ENCODE results near the gene CYTIP. TPM values are rescaled to one million over a fixed set of nuclear protein-coding genes. Genes with fewer than 3 reads are reported as not detected.
A peak's percentile ranks its signal among the peaks of the same experiment; 100 is the strongest.

The CYTIP gene
- total RNA-seq = 1 to 10 TPM in 8 of 9 donors, under 1 TPM in 1; 0.72 to 6.7 (median 3.3) TPM
- polyA plus RNA-seq = 1 to 10 TPM in 2 of 3 donors, under 1 TPM in 1; 0.94 to 3.9 (median 2.5) TPM
- long read RNA-seq, donor 1, partial matches to known transcripts = 0 of 2 reads
- long read RNA-seq, donor 1, other reads (novel, unspliced or antisense) = 0 of 2 reads
- long read RNA-seq, donor 2 = 0 reads
- long read RNA-seq, donor 3 = 0 reads
- long read RNA-seq, donor 4, partial matches to known transcripts = 0 of 4 reads
- long read RNA-seq, donor 4, other reads (novel, unspliced or antisense) = 0 of 4 reads
- long read RNA-seq, donor 5, transcript CYTIP-201 (8 exons, 2,260 nt) = major isoform, 6 of 7 reads
- long read RNA-seq, donor 5, partial matches to known transcripts = 0 of 7 reads
- long read RNA-seq, donor 5, other reads (novel, unspliced or antisense) = 1 of 7 reads
- long read RNA-seq, donor 6, partial matches to known transcripts = 0 of 3 reads
- long read RNA-seq, donor 6, other reads (novel, unspliced or antisense) = 1 of 3 reads
- long read RNA-seq, donor 7 = 0 reads
- long read RNA-seq, donor 8 = 0 reads
- long read RNA-seq, donor 9 = 0 reads
- long read RNA-seq, donor 10 = 0 reads

DNA sequence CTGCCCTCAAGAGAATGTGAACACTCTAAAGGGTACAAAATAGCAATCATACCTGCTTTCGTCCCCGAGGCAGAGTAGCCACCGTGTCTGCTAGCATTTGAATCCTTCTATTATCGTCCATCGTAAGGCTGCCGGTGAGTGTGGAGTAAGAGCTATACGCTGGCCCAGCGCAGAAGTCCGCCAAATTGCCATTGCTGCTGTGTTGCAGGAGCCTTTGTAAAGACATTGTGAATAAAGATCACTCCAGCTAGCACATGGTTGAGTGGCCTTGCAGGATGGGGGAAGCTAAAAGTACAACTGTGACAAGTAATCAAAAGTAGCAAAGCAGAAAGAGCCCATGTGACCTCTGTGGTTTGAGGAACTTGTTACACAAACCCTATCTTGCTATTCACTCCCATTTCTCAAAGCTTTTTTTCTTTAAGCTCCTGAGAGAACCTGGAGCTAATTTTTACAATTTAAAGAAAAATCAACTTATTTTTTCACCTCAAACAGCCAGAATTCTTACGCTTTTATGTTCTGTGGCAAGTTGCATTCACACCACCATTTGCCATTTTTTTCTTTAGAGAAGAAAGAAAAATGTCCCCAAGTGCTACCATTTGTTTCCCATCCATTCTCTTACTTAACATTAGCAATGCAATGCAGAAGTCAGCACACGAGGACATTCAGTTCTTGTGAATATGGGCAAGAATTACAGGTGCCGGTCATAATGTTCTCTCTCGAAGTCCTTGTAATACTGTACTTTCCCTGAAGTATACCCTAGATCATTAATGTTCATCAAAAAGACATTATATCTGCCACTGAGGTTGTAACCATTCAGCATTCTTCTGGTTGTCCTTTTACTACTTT, at the start of gene CYTIP:
CYTIP (minus strand) TSS at position 295 of the 846 bp plus-strand sequence; CDS start at position 226, 69 bp downstream.
- H3K27me3 ChIP-seq = no peaks in the 10 kb centered on the region
- intact Hi-C loops (cut with DNase I) = no loop called here
- H3K9me3 ChIP-seq (replicated peaks in 1 of 3) = no peaks in the 10 kb centered on the region
- peak; percentile 19 to 52 (median 27) for DNase-seq
- no peaks in the 10 kb centered on the region for H3K36me3 ChIP-seq (replicated peaks in 1 of 2)
- H3K27ac ChIP-seq = peak within 1 kb of the TSS in 3 of 5 donors; percentile 13 to 64 (median 39)
- WGBS, 4 donors = 71 to 78% (median 76%) methylated on average over 13 of the region's 13 CpGs
- no peaks in the 10 kb centered on the region for H3K4me1 ChIP-seq (replicated peaks in 1 of 2)
- peak within 1 kb of the TSS in 1 of 4 donors; percentile 28 for H3K4me3 ChIP-seq
- TF ChIP-seq CTCF (IDR thresholded peaks at IDR 0.05) (no peak), POLR2A (IDR thresholded peaks at IDR 0.05) (no peak)

- Histone ChIP-seq H3K9me3 (replicated peaks in 1 of 3) (no peaks in the 10 kb centered on the region), H3K4me3 (no peak overlapping the region), H3K4me1 (replicated peaks in 1 of 2) (no peaks in the 10 kb centered on the region), H3K36me3 (replicated peaks in 1 of 2) (no peaks in the 10 kb centered on the region), H3K27me3 (peaks cover 4% of the 10 kb centered on the region), H3K27ac (no peak overlapping the region)
- intact Hi-C loops (cut with DNase I) = loop anchor here in 1 of 2 donors (5.0 to 10.0 kb wide), 2 partner anchors 283 to 515 kb away; no protein-coding TSS in a partner anchor
- TF ChIP-seq CTCF (IDR thresholded peaks at IDR 0.05) = peak; percentile 42 to 66 (median 56)
- TF ChIP-seq POLR2A (IDR thresholded peaks at IDR 0.05) = no peak
- DNase-seq = peak; percentile 44 to 85 (median 63)
- WGBS, 4 donors = 12 to 20% (median 16%) methylated on average over 5 of the region's 5 CpGs
These were observed 48.4 kb upstream of the CYTIP start for GRCh38 chr2:157492189-157492773.

- TF ChIP-seq POLR2A (IDR thresholded peaks at IDR 0.05) (no peak), CTCF (IDR thresholded peaks at IDR 0.05) (no peak)
- no peaks in the 10 kb centered on the region for H3K36me3 ChIP-seq (replicated peaks in 1 of 2)
- no peak overlapping the region for H3K4me3 ChIP-seq
- no peaks in the 10 kb centered on the region for H3K9me3 ChIP-seq (replicated peaks in 1 of 3)
- WGBS, 4 donors = 25 to 57% (median 36%) methylated on average over 1 of the region's 1 CpG
- no peak for DNase-seq
- peaks cover 4% of the 10 kb centered on the region for H3K27me3 ChIP-seq
- no peak overlapping the region for H3K27ac ChIP-seq
- intact Hi-C loops (cut with DNase I) = loop anchor here (5.0 to 10.0 kb wide), 3 partner anchors 285 to 525 kb away; no protein-coding TSS in a partner anchor
- no peaks in the 10 kb centered on the region for H3K4me1 ChIP-seq (replicated peaks in 1 of 2)
These were observed 46.1 kb upstream of the CYTIP start for GRCh38 chr2:157489983-157490382.

Data from adrenal gland (tissue), 19 donors.